GM18907 (cell line): ENCODE data around the gene SHISA6.

Experiments used
- ATAC-seq: cut with Tn5 transposase; IDR thresholded peaks from one replicate; pipeline ENCODE4 v1.9.1; 2021; ENCODE audit warnings: mild to moderate bottlenecking, moderate library complexity; ENCODE audit not compliant: unreplicated experiment

Gene SHISA6

DNA sequence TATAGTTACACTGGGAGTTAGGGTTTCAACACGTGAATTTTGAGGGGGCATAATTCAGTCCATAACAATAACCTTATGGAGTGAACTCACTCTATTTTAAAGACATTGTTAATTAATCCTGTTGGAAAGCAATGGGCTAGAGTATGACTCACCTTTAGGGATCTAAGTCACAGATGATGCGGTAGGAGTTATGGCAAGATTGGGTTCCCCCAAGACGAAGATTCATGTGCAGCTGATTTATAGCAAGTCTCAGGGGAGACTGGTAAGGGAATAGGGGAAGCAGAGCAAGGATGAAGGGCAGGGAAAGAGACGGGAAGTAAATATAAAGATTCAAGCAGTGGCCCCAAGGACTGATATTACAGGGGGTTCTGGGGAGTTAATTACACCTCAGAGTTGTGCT, 197.7 kb downstream of the SHISA6 start:
- ATAC-seq, result no peak

DNA sequence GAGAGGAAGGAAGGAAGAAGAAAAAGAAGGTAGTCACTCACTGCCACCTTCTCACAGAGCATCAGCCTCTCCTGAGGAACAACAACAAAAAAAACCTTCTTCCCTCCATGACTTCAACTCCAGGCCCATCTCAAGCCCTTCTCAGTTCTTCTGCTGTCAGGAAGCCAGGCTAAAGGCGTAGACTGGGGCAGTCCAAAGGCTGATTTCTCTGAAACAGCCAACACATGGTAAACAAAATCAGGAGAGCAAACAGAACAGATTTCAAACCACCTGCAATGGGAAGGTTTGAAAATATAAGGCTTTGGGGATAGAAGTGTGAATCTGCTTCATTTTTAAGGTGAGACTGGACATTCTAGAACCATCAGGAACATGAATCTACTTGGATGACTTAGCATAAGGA, 200.0 kb downstream of the SHISA6 start:
- no peak for ATAC-seq

DNA sequence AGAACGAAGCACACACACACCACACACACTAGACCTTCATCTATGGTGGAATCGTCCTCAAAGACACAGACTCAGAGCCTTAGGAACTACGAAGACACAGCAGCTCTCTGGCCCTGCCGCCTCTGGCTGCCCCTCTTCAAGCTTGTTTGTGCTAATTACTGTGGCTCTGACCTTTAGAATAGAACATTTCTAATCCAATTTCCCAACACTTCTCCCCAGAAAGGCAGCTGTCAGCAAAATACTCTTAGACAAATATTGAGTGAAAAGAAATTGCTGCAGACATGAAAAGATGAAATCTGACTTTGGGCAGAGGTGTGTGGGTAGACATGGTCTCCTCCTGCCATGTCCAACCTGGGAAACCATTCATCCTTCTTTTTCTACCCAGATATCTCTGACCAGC, 205.3 kb downstream of the SHISA6 start:
- no peak for ATAC-seq

DNA sequence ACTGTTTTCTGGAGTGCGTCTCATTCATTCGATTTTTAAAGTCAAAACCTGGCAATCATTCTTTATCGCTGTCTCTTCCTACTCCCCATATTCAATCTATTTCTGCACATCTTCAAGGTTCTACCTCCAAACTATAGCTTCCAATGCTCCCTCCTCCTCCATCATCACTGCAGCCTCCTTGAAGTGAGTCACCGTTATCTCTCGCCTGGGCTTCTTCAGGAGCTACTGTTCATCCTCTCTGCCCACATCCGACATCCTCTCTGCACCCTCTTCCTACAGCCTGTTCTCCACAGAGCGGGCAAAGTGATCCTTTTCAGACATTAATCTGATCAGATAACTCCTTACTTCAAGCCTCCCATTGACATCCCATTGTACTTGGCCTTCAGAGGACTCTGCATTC, 213.1 kb downstream of the SHISA6 start:
- no peak for ATAC-seq

DNA sequence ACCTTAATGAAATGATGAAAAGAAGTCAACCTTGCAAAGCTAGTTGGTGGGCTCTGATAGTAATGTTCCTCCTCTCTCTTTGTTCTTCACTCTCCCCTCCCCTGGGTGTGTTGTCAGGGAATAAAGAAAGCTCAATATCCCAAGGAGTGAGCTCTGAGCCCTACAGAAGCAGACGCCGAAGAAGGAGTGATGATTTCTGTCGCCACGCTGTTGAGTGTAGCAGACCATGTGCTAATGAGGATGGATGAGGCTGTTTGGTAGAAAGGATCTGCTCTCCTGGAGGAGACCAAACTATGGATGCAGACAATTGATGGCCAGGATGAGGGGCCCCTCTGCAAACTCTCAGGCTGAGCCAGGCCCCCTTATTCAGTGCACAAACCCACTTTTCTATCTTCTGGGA, 217.3 kb downstream of the SHISA6 start:
- no peak for ATAC-seq

DNA sequence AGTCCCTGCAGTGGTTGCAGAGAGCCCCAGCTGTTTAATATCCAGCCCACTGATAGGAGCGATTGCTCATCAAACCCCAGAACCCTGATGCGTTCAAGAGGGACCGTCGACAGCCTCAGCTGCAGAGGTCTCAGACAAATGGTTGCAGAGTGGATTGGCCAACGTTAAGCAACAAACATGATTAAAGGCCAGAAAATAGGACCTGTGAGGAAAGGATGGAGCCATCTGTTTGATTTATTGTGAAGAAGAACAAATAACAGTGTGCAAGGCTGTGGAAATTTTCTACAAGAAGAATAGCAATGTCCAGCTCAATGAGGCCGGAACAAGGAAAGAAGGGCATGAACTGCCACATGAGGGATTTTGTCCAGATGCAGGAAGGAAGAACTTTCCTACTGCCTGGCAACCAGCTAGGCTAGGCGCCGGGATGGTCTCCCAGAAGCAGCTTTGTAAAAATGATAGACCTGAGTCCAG, 218.9 kb downstream of the SHISA6 start:
- ATAC-seq, result no peak

DNA sequence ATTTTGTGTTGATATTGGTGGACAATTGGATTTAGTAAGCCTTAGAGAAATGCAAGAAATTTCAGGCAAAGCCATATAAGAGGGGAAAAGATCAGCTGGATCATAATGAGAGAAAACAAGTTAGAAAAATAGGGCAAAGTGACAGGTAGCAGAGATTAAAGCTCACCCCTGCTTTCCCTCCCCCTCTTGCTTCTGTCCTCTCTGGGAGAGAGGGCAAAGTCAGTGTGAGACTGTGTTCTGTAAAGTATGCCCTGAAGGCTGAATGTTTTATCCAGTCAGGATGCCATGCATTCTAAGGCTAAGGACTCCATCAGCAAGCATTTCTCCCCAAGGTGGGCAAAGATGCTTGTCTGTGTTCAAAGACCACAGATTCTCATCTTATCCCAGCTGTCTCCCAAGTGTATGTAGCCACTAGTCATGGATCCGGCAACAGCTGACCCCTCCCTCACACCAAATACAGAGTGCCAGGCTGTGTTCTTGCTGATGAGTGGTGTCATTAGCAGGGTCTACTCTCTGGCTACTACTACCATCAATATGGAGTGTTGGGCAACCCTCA, 221.1 kb downstream of the SHISA6 start:
- no peak for ATAC-seq

DNA sequence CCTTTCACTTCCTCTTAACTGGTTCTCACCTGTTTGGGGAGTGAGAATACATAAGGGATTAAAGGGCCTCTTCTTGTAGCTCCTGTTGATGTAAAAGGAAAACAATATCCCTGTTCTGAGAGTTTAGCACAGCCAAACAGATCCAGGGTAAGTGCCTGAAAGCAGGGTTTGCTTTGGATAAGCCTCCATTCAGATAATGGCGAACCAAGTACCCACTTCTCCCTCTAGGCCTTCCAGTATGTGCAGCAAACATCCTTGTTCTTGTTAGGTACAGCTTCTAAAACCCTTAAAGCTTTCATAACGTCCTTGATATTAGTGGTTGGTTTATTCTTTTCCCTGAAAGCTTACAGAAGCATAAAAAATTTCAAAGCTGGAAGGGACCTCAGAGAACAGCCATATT, 226.6 kb downstream of the SHISA6 start:
- no peak for ATAC-seq

DNA sequence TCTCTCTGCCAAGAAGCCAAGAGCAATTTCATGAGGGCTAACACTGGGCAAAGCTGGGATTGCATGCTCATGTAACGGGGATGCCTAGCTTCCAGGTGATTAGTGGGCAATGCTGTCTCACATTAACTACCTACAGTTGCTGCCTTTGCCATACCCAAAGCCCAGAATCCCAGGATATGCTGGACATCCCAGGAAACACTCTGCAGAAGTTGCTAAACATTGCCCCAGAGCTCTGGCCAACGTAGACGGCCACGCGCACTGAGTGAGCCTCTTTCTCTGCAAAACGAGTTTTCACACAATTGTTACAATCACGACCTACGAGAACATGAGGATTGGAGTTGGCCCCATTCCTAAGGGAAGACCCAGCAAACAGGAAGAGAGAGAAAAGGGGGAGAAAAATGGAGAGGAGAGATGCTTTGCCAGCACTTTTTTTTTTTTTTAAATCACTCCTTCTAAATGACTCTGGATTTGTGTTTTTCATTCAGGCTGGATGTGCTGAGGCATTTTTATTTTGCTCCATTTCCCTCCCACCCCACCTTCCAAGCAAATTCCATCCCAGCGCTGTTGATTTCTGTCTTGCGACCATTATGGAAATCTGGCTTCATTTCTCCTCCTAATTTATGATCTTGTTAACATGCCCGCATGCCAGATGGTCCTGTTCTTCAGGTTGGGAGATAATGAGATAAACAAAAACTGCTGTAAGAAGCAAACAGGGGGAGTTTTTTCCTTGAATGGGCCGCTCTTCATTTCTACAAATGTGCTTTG, 244.5 kb downstream of the SHISA6 start:
- ATAC-seq, result no peak

DNA sequence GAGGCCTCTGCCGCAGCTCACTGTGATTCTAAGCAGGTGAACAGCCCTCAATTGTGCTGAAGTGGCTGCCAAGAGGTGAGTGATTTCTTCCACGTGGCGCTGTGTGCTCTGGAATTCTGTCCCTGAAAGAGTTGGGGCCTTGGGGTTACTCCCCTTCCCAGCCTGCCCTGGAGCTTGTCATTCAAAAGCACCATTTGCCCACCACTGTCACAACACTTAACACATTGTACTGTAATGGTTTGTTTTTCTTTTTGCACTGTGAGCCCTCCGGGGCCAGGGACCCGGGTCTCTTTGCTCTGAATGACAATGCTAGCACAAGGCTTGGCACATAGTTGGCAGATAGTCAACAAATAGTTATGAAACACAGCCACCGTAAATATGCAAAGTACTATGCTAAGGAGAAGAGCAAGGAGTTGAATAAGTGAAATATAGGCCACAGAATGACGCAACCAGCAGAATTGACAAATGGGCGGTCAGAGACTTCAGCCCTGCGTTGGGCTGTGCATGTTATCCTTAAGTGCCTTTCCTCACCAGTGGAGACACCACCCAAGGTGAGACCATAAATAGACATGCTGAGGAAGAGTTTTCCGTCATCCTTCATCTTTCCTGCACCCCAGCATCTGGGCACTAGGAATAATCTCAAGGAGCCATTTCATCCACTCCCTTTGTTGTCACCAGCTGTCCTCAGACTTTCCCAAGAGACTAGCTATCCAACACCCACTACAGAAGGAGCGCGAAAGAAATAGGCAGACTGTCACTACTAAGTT, 245.3 kb downstream of the SHISA6 start:
- ATAC-seq, result no peak

DNA sequence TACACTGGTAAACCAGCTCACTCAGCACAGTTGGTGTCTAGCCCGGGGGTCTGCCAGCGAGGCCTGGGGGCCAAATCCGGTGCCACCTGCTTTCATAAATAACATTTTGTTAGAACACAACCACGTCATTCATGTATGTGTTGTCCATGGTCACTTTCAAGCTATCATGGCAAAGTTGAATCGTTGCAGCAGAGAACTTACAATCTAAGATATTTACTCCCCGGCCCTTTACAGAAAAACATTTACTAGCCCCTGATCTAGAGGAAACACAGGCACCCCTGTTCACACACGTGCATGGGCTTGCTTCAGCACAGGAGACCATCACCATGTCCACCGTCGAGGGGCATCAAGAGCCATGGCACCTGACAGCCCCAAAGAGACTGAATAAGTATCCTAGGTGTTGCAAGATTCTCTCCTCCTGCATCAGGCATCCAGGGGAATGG, 245.9 kb downstream of the SHISA6 start:
- no peak for ATAC-seq

DNA sequence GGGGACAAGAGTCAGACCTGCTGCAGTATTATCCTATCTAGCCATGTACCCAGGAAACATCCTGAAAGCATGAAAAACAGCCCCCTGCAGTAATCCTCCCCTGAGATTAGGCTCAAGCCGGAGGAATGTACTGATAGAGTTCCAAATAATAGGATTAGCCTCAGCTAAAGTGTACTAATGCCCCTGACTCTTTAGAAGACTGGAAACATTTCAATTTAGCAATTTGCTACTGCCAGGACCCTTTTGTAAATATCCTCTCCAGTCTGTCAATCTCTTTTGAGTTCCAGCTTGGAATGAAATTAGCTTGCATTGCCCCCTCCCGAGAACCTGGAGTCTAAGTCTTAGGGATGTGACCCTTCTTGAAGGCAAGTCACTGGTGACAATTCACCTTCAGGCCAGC, 246.5 kb downstream of the SHISA6 start:
- no peak for ATAC-seq

DNA sequence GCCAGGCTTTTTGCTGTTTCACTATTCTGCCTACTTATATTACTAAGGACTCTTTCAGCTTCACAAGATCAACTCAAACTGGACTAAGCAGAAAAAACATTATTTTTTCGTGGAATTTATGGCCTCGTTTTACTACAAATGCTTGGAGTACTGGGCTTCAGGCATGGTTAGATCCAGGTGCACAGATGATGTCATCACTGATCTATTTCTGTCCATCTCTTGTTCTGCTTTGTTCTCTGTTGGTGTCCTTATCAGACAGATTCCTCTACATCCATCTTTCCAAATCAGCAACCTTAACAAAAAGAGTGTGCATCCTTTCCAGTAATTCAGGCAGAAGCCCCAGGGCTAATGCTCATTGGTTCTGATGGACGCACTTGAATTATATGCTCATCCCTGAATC, 247.4 kb downstream of the SHISA6 start:
- ATAC-seq, result no peak

DNA sequence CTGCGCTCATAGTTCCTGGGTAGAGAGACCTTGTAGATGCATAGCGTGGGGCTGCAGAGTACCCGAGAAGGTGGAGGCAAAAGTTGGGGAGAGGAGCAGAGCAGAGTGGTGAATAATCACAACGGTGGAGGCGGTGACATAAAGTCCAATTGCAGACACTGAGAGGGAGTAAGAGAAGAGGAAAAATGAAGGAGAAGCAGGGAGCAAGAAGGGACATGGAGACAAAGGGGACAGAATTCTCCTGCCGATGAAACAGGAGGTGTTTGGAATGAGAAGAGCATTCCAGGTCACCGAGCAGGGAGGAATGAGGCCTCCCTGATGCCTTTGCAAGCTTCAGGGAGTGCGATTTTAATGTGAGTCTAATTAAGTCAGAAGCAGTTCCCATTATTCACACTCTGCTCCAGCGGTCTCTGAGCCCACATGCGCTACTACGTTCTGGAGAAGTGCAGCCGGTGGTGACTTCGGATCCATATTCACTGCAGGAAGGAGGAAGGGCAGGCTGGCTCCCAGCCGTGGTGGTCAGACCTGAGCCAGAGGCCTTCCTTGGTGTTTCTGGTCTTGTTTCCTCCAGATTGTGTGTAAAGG, 249.2 kb downstream of the SHISA6 start:
- ATAC-seq, result no peak

DNA sequence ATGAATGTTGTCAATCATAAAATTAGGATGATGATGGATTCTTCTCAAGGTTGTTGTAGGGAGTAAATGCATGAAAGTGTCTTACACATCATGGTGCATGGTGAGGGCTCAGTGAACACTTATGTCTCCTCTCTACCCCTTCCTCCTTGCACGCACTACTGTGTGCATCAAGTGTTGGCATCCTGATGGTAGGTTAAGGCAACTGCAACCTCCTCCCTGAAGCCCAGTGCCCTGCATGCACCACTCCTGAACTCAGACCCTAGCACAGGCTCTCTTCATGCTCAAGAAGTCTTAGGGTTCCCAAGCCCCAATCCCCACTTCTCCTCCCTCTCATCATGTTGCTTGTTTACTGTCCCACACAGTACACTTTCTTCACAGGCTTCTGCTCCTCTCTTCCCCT, 251.5 kb downstream of the SHISA6 start:
- no peak for ATAC-seq

DNA sequence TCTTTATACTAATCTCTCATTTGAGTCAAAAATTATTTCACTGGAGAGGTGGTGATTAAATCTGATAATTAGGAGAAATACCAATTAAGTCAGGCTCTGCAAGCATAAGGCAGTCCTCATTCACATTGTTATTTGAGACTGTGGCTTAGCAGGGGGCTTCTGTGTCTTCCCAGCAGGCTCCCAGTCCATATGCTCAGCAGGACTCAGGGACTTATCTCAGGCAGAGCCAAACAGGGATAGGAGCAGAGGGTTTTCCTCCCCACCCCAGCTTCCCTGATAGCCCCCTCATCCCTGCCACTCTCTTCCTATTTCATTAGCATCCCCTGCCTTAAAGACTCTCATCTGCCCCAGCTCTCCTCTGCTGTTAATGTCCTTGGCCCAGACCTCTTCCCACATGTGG, 252.9 kb downstream of the SHISA6 start:
- no peak for ATAC-seq

DNA sequence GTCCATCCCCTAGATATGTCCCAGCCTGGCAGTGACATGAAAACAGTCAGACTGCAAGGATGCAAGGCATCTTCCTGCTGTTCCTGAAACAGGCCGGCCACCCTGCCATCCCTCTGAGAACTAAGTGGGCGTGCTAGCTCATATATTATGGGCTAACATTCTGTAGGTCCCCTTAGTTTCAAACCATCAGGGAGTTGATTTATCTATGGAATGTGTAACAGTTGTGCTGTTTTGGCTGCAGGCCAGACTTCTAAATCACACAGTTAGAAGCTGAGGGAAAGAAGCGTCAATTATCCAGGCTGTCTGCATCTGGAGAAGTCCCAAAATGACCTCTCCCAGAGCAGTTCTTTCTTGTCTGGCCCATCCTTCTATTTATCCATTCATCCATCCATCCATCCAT, 254.6 kb downstream of the SHISA6 start:
- ATAC-seq, result no peak

DNA sequence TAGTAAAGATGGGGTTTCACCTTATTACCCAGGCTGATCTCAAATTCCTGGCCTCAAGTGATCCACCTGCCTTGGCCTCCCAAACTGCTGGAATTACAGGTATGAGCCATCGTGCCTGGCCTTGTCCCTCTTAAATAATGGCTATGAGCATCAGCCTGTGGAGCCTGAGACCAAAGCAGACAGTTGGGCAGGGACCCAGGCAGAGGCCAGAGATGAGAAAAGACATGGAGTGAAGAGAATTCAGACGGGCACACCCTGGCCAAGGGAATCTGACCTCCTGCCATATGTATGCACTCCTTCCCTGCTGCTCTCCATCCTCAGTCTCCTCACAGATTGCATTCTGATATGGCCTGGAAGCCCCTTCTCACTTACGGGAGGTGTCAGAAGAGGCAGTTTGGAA, 258.9 kb downstream of the SHISA6 start:
- no peak for ATAC-seq

DNA sequence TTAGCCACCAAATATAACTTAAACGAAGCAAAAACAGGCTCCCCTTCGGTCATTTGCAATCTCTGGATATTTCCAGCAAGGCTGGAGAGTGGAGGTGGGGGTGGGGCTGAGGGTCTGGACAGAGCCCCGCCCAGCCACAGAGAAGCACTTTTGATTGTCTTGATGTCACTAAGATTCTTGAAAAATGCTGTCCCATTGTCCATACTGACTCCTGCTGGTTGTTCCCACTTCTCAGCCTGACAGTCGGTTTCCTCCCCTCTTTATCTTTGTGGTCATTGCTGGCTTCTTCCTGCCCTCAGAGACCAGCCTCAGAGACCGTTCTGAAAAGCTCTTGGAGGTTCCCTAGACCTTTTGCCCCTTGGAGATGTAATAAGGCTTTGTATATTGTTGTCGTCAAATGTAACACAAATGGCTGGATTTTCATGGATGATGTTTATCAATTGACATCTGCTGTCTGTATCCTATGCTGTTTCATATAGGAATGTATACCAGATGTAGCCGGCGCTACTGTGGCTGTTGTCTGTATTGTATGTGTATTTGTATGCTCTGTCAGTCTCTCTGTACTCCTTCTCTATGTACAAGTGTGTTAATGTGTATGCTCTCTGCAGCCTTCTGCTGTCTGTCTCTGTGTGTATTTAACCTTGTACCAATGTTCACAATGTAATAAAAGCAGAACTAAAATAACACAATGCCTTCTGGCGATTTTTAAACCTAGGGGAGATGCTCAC, 262.5 kb downstream of the SHISA6 start:
- no peak for ATAC-seq

DNA sequence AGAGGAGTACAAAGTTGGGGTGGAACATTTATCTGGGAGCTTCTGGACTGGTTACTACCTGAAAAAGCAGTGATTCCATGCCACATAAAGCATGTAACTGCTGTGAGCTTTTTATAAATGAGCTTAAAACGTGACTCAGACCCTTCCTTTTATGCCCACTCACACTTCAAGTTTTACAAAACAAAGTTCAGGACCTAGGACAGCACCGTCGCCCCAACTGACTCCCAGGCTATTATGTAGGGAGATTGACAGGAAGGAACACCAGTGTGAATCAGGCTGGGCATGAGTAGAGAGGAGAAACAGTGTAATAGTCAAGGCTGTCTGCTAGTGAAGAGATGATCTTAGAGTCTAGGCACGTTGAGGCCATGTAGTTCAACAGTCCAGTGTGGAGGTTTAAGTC, 265.6 kb downstream of the SHISA6 start:
- no peak for ATAC-seq

DNA sequence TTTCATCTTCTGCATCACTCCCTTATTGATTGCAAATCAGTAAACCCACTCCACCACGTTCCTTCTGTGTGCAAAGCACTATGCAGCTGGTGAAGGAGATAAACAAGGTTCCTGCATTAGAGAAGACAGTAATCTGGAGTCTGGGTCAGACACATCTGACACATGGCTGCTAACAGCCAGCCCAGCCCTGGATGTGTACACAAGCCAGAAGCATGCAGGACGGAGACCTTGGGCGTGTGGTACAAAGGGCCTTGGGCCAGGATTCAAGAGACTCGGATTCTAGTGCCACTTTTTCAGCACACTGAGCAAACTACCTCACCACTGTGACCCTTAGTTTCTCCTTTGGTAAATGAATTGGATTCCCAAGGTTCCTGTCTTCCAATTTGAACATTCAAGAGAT, 270.7 kb downstream of the SHISA6 start:
- ATAC-seq, result no peak
